CD14-positive monocyte (primary cell): ENCODE results near the gene VPS37C. TPM values are rescaled to one million over a fixed set of nuclear protein-coding genes. Genes with fewer than 3 reads are reported as not detected.
A peak's percentile ranks its signal among the peaks of the same experiment; 100 is the strongest.

ENCODE experiments used
- DNase-seq, 3 donors: peaks; one replicate each; pipeline ENCODE4 v3.0.0-alpha.2; 2011 to 2022
- H2AFZ ChIP-seq: 2 replicates; pipeline ENCODE4 v1.6.0; 2012; ENCODE audit warnings: mild to moderate bottlenecking, low read depth, low read length, inconsistent platforms; ENCODE audit not compliant: insufficient read depth, poor library complexity, severe bottlenecking
- H3K27ac ChIP-seq, 2 donors: 1 replicate in 1 of 2; 2 replicates in 1 of 2; pipeline ENCODE4 v1.5.1; 2012 to 2013; ENCODE audit warnings: low read length in 2 of 2, control low read depth in 1 of 2, inconsistent platforms in 1 of 2, low read depth in 1 of 2, mild to moderate bottlenecking in 1 of 2
- H3K27me3 ChIP-seq, 2 donors: one replicate each; pipeline versions ENCODE4 v1.6.0 to v1.6.1; 2011 to 2013; ENCODE audit warnings: low read length in 2 of 2; ENCODE audit not compliant: control insufficient read depth in 2 of 2, insufficient read depth in 2 of 2
- H3K36me3 ChIP-seq, 2 donors: replicated peaks in 1 of 2; 1 replicate in 1 of 2; 2 replicates in 1 of 2; pipeline versions ENCODE4 v1.5.1 to v1.6.1; 2012 to 2013; ENCODE audit warnings: low read length in 2 of 2, control low read depth in 1 of 2, inconsistent platforms in 1 of 2, mild to moderate bottlenecking in 1 of 2; ENCODE audit not compliant: insufficient read depth in 2 of 2, control insufficient read depth in 1 of 2
- H3K4me1 ChIP-seq, 2 donors: 1 replicate in 1 of 2; 2 replicates in 1 of 2; pipeline versions ENCODE4 v1.5.1 to v1.6.1; 2012 to 2013; ENCODE audit warnings: low read length in 2 of 2, control low read depth in 1 of 2, inconsistent platforms in 1 of 2, mild to moderate bottlenecking in 1 of 2, moderate library complexity in 1 of 2; ENCODE audit not compliant: insufficient read depth in 2 of 2, control insufficient read depth in 1 of 2
- H3K4me2 ChIP-seq: replicated peaks from 2 replicates; pipeline ENCODE3; 2012; ENCODE audit warnings: low read length, moderate library complexity, mild to moderate bottlenecking; ENCODE audit not compliant: poor library complexity, severe bottlenecking; ENCODE audit errors: extremely low read depth
- H3K4me3 ChIP-seq, 3 experiments: fragments of 200-600 bp in 1 of 3; sonication (generic) in 1 of 3; replicated peaks in 1 of 3; 1 replicate in 2 of 3; 2 replicates in 1 of 3; pipeline ENCODE4 v1.5.1; 2011 to 2013; ENCODE audit warnings: low read length in 3 of 3, mild to moderate bottlenecking in 3 of 3, control low read depth in 2 of 3, low read depth in 2 of 3, inconsistent platforms in 1 of 3, moderate library complexity in 1 of 3
- H3K79me2 ChIP-seq: 2 replicates; pipeline ENCODE4 v1.6.0; 2012; ENCODE audit warnings: mild to moderate bottlenecking, control low read depth, inconsistent platforms, low read length, moderate library complexity; ENCODE audit not compliant: insufficient read depth
- H3K9ac ChIP-seq: 2 replicates; pipeline ENCODE4 v1.6.0; 2017; ENCODE audit warnings: low read length, mild to moderate bottlenecking; ENCODE audit not compliant: insufficient read depth, poor library complexity, severe bottlenecking
- H3K9me3 ChIP-seq, 2 donors: replicated peaks in 1 of 2; 1 replicate in 1 of 2; 2 replicates in 1 of 2; pipeline versions ENCODE4 v1.5.1 to v1.6.1; 2012 to 2013; ENCODE audit warnings: low read length in 2 of 2, control low read depth in 1 of 2; ENCODE audit not compliant: control insufficient read depth in 1 of 2, insufficient read depth in 1 of 2
- H4K20me1 ChIP-seq: 2 replicates; pipeline ENCODE4 v1.6.0; 2012; ENCODE audit warnings: mild to moderate bottlenecking, low read length, control low read depth, moderate library complexity; ENCODE audit not compliant: insufficient read depth
- H3K27ac Mint-ChIP-seq, 7 donors: one replicate each; pipeline ENCODE4 v1.8.0; 2020; ENCODE audit warnings: mild to moderate bottlenecking in 7 of 7, mixed read lengths in 7 of 7, moderate library complexity in 6 of 7, inconsistent platforms in 2 of 7
- H3K27me3 Mint-ChIP-seq, 3 donors: one replicate each; pipeline ENCODE4 v1.8.0; 2021 to 2022; ENCODE audit warnings: low read depth in 3 of 3, mild to moderate bottlenecking in 3 of 3, mixed read lengths in 3 of 3, moderate library complexity in 3 of 3, inconsistent platforms in 1 of 3
- H3K36me3 Mint-ChIP-seq, 2 donors: one replicate each; pipeline ENCODE4 v1.8.0; 2020; ENCODE audit warnings: mixed read lengths in 2 of 2, inconsistent platforms in 1 of 2, mild to moderate bottlenecking in 1 of 2
- H3K4me1 Mint-ChIP-seq: one replicate; pipeline ENCODE4 v1.8.0; 2020; ENCODE audit warnings: mild to moderate bottlenecking, mixed read lengths
- H3K4me3 Mint-ChIP-seq, 2 donors: one replicate each; pipeline ENCODE4 v1.8.0; 2020; ENCODE audit warnings: mild to moderate bottlenecking in 2 of 2, mixed read lengths in 2 of 2, moderate library complexity in 1 of 2
- H3K9me3 Mint-ChIP-seq, 7 donors: one replicate each; pipeline ENCODE4 v1.8.0; 2020 to 2022; ENCODE audit warnings: mixed read lengths in 7 of 7, mild to moderate bottlenecking in 6 of 7, moderate library complexity in 6 of 7, inconsistent platforms in 2 of 7
- WGBS: methylation state at CpG from one replicate; pipeline ENCODE4 v1.1.5; 2013; ENCODE audit warnings: missing lambda C conversion rate; ENCODE audit not compliant: insufficient coverage; 5-methylcytosine and 5-hydroxymethylcytosine counted together
- intact Hi-C, 2 donors: fragments of 100-400 bp; cut with micrococcal nuclease; formaldehyde crosslinking; loops; one replicate each; pipeline versions ENCODE4 v1.15.0 to v1.15.1; 2023
- polyA plus RNA-seq, 3 donors: library from polyadenylated mRNA; depleted of rRNA in 1 of 3; unstranded in 2 of 3; stranded (reverse) in 1 of 3; fragments of 300-500 nt in 2 of 3; fragments of >200 nt in 1 of 3; fragmentation: Illumina TruSeq in 2 of 3; gene quantifications; 1 replicate in 2 of 3; 2 replicates in 1 of 3; pipeline ENCODE4 v1.2.3, GENCODE V29; 2012 to 2021
- TF ChIP-seq, protein P1 (sequence below): fragments of 200-600 bp; IDR thresholded peaks from one replicate; pipeline ENCODE4 v1.8.0; 2022; ENCODE audit warnings: antibody characterized with exemption, mild to moderate bottlenecking

VPS37C gene
- polyA plus RNA-seq, 3 donors: 1.9 to 25.1 (median 3.8) TPM

DNA sequence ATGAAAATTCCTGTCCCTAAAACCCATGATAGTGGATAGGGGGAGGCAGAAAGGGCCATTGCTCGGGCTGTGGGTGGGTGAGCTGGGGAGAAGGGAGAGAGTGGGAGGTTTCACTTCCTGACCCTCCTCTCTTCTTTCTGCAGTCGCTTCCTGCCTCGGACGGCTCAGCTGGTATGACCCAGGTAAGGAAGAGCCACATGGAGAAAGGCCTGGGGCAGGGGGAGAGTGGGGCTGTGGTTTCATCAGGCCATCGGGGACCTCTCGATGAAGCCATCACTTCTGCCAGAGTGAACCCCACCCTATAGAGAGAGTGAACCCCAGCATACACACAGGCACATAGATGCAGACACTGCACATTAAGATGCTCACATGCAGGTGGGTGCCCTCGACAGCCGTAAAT lies 46.3 kb downstream of the VPS37C start:
- no peaks in the 10 kb centered on the region for H4K20me1 ChIP-seq
- H2AFZ ChIP-seq: no peak overlapping the region
- H3K27ac Mint-ChIP-seq: no peak overlapping the region
- TF ChIP-seq, protein P1, sequence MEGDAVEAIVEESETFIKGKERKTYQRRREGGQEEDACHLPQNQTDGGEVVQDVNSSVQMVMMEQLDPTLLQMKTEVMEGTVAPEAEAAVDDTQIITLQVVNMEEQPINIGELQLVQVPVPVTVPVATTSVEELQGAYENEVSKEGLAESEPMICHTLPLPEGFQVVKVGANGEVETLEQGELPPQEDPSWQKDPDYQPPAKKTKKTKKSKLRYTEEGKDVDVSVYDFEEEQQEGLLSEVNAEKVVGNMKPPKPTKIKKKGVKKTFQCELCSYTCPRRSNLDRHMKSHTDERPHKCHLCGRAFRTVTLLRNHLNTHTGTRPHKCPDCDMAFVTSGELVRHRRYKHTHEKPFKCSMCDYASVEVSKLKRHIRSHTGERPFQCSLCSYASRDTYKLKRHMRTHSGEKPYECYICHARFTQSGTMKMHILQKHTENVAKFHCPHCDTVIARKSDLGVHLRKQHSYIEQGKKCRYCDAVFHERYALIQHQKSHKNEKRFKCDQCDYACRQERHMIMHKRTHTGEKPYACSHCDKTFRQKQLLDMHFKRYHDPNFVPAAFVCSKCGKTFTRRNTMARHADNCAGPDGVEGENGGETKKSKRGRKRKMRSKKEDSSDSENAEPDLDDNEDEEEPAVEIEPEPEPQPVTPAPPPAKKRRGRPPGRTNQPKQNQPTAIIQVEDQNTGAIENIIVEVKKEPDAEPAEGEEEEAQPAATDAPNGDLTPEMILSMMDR: no peak
- H3K9ac ChIP-seq: no peak overlapping the region
- intact Hi-C loops: no loop called here
- DNase-seq: no peak
- H3K9me3 Mint-ChIP-seq: peaks cover 0 to 2% (median 0%) of the 10 kb centered on the region in 7 donors
- no peak overlapping the region for H3K4me3 Mint-ChIP-seq
- H3K79me2 ChIP-seq: no peaks in the 10 kb centered on the region
- WGBS: 80% methylated on average over 1 of the region's 8 CpGs
- peaks cover 14% of the 10 kb centered on the region for H3K4me1 Mint-ChIP-seq
- no peaks in the 10 kb centered on the region for H3K36me3 ChIP-seq
- H3K27me3 Mint-ChIP-seq: peaks cover 2 to 7% (median 5%) of the 10 kb centered on the region in 3 donors
- H3K36me3 Mint-ChIP-seq: no peaks in the 10 kb centered on the region
- H3K4me3 ChIP-seq: no peak overlapping the region
- no peak overlapping the region for H3K4me2 ChIP-seq
- no peak overlapping the region for H3K27ac ChIP-seq
- H3K9me3 ChIP-seq: no peaks in the 10 kb centered on the region
- no peaks in the 10 kb centered on the region for H3K27me3 ChIP-seq
- H3K4me1 ChIP-seq: peaks cover 2 to 3% of the 10 kb centered on the region in 2 donors

DNA sequence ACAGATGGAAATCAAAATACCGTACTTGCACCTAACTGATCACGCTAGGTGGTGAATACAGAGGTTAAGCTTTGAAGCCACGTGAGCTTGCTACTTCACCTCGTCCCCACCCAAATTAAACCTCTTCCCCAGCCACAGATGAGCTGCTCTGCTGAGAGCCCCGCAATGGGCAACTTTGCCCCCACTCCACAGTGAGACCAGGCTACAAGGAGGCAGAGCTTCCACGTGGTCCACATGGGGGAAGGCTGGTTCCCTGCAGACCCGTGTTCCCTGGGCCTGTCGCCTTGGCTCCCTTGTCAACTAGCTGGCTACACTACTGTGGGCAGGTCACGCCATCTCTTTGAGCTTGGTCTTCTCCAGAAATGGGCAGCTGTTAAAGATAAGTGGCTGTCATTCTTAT lies 48.0 kb downstream of the VPS37C start:
- Histone ChIP-seq H3K4me3 (no peak overlapping the region), H2AFZ (no peak overlapping the region), H3K79me2 (no peaks in the 10 kb centered on the region), H3K9ac (no peak overlapping the region), H3K4me1 (peaks cover 0 to 2% of the 10 kb centered on the region in 2 donors), H3K27ac (no peak overlapping the region), H3K36me3 (no peaks in the 10 kb centered on the region), H4K20me1 (no peaks in the 10 kb centered on the region), H3K9me3 (no peaks in the 10 kb centered on the region), H3K27me3 (no peaks in the 10 kb centered on the region), H3K4me2 (no peak overlapping the region)
- DNase-seq: no peak
- Mint-ChIP-seq H3K9me3 (no peaks in the 10 kb centered on the region), H3K4me1 (peaks cover 11% of the 10 kb centered on the region), H3K27me3 (peaks cover 2 to 5% (median 3%) of the 10 kb centered on the region in 3 donors), H3K27ac (peak overlapping the region in 1 of 7 donors; percentile 78), H3K36me3 (no peaks in the 10 kb centered on the region), H3K4me3 (no peak overlapping the region)
- WGBS: 90% methylated on average over 2 of the region's 9 CpGs
- TF ChIP-seq, protein P1: no peak
- intact Hi-C loops: no loop called here
